Activated naive CD8-positive, alpha-beta T cell treated with anti-CD3 and anti-CD28 coated beads, Interleukin-2, amount 50 U/mL, for 24 hours (primary cell): Measurements from ENCODE around the gene SEC16B.

Experiments
- ATAC-seq: fragments of 150-1000 bp; cut with Tn5 transposase; one replicate; pipeline ENCODE4 v1.10.0; 2021
- DNase-seq: peaks from one replicate; pipeline ENCODE4 v3.0.0; 2021
- H3K27ac Mint-ChIP-seq: one replicate; pipeline ENCODE4 v1.8.0; 2021; ENCODE audit warnings: mild to moderate bottlenecking, mixed read lengths
- H3K27me3 Mint-ChIP-seq: one replicate; pipeline ENCODE4 v1.8.0; 2021; ENCODE audit warnings: mixed read lengths
- H3K36me3 Mint-ChIP-seq: one replicate; pipeline ENCODE4 v1.8.0; 2021; ENCODE audit warnings: low read depth, mixed read lengths
- H3K4me1 Mint-ChIP-seq: one replicate; pipeline ENCODE4 v1.8.0; 2021; ENCODE audit warnings: mixed read lengths
- H3K4me3 Mint-ChIP-seq: one replicate; pipeline ENCODE4 v1.8.0; 2021; ENCODE audit warnings: mild to moderate bottlenecking, moderate library complexity, mixed read lengths
- H3K9me3 Mint-ChIP-seq: one replicate; pipeline ENCODE4 v1.8.0; 2021; ENCODE audit warnings: mixed read lengths

The SEC16B gene

GRCh38 chr1:177964336-177964735 is 5.5 kb downstream of the SEC16B start:
- H3K4me1 Mint-ChIP-seq, result no peaks in the 10 kb centered on the region
- no peaks in the 10 kb centered on the region for H3K36me3 Mint-ChIP-seq
- ATAC-seq (no peak), DNase-seq (no peak)
- no peaks in the 10 kb centered on the region for H3K27me3 Mint-ChIP-seq
- no peaks in the 10 kb centered on the region for H3K9me3 Mint-ChIP-seq
- H3K4me3 Mint-ChIP-seq, result no peak overlapping the region
- no peak overlapping the region for H3K27ac Mint-ChIP-seq

DNA sequence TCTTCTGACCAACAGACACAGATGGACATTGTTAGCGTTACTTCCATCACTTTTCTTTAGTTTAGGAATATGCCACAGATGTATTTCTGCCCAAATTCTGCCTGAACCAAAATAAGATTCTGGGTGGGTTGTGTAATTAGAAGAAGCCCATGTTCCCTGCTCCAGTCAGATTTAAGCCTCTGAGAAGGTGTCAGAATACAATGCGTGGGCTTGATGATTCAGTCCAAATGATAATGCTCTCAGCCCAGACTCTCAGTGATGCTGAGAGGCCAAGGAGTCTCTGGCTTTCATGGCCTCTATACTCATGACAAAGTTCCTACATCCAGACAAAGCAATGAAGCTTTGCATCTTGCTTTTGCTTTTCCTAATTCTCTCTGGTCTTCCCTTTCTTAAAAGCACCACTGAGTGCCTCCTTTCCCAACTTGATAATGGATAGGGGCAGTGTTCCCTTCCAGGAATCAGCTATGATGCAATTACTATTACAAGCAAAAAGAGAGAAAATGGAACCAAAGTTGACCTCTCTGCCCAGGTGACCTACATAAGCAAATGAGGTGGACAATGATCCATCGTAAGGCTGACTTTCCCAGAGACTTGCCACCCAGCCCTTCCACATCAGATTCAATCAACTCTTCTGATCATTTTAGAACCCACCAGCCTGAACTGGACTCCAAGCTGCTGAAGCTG is 8.8 kb downstream of the SEC16B start:
- Mint-ChIP-seq H3K36me3 (no peaks in the 10 kb centered on the region), H3K4me3 (no peak overlapping the region), H3K27ac (no peak overlapping the region), H3K27me3 (no peaks in the 10 kb centered on the region), H3K9me3 (no peaks in the 10 kb centered on the region), H3K4me1 (no peaks in the 10 kb centered on the region)
- DNase-seq, result no peak
- ATAC-seq, result no peak

DNA sequence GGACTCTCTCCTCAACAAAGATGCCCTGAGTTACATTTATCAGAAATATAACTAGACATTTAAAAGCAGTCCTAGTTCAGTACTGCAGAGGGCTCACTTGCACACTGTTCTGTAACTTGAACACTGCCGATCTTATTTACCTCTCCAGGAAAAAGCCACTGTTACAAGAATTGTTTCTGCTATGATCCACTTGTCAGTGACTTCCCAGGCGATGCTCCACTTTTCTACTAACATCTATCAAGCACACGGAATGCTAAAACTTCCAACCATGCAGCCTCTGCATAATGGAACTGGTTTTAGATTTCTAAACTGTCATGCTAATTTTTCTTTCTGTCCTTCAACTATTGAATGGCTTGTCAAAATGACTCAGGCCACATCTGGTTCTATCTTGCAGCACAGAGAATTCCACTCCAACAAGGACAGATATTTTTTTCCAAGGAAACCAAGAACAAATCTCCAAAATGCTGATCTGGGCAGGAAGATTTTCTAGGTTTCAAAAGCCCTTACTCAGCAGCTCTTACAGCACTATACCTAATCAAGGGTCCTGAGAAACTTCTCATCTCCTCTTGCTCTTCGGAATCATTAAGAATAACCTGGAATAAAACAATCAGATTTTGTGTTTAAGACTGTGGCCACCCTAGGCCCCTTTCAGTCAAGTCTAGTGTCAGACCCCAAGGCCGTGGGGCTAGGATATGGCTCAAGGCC is 9.9 kb downstream of the SEC16B start:
- Mint-ChIP-seq H3K27me3 (no peaks in the 10 kb centered on the region), H3K4me3 (no peak overlapping the region), H3K9me3 (no peaks in the 10 kb centered on the region), H3K36me3 (no peaks in the 10 kb centered on the region), H3K4me1 (no peaks in the 10 kb centered on the region), H3K27ac (no peak overlapping the region)
- ATAC-seq (no peak), DNase-seq (no peak)

GRCh38 chr1:177958092-177958491 is 11.8 kb downstream of the SEC16B start:
- H3K9me3 Mint-ChIP-seq, result no peaks in the 10 kb centered on the region
- H3K36me3 Mint-ChIP-seq, result no peaks in the 10 kb centered on the region
- ATAC-seq, result no peak
- H3K4me3 Mint-ChIP-seq, result no peak overlapping the region
- no peak overlapping the region for H3K27ac Mint-ChIP-seq
- H3K27me3 Mint-ChIP-seq, result no peaks in the 10 kb centered on the region
- DNase-seq, result no peak
- no peaks in the 10 kb centered on the region for H3K4me1 Mint-ChIP-seq

GRCh38 chr1:177954076-177954475 is 15.8 kb downstream of the SEC16B start:
- H3K9me3 Mint-ChIP-seq, result no peaks in the 10 kb centered on the region
- peaks cover 1% of the 10 kb centered on the region for H3K27me3 Mint-ChIP-seq
- no peaks in the 10 kb centered on the region for H3K4me1 Mint-ChIP-seq
- no peak overlapping the region for H3K4me3 Mint-ChIP-seq
- no peak overlapping the region for H3K27ac Mint-ChIP-seq
- DNase-seq (no peak), ATAC-seq (no peak)
- H3K36me3 Mint-ChIP-seq, result no peaks in the 10 kb centered on the region

GRCh38 chr1:177953549-177953948 is 16.3 kb downstream of the SEC16B start:
- Mint-ChIP-seq H3K4me1 (no peaks in the 10 kb centered on the region), H3K27ac (no peak overlapping the region), H3K4me3 (no peak overlapping the region), H3K9me3 (no peaks in the 10 kb centered on the region), H3K27me3 (peaks cover 1% of the 10 kb centered on the region), H3K36me3 (no peaks in the 10 kb centered on the region)
- DNase-seq, result no peak
- no peak for ATAC-seq

DNA sequence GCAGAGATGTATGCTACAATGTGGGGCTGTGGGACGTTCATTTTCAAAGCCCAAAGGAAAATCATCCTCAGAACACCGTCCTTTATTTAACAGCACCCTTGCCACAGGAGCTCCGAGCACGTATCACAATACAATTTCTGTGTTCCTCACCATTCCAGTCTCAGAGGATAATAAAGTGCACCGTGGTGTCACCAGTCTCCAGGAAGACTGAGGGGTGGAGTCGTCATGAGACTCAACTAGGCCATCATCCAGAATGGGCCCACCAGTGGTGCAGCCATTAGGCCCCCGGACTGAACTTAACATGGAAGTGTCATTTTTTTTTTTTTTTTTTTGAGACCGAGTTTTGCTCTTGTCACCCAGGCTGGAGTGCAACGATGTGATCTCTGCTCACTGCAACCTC is 17.2 kb downstream of the SEC16B start:
- H3K27ac Mint-ChIP-seq, result no peak overlapping the region
- DNase-seq (no peak), ATAC-seq (no peak)
- H3K27me3 Mint-ChIP-seq, result peaks cover 3% of the 10 kb centered on the region
- H3K9me3 Mint-ChIP-seq, result no peaks in the 10 kb centered on the region
- H3K4me1 Mint-ChIP-seq, result no peaks in the 10 kb centered on the region
- no peaks in the 10 kb centered on the region for H3K36me3 Mint-ChIP-seq
- H3K4me3 Mint-ChIP-seq, result no peak overlapping the region

DNA sequence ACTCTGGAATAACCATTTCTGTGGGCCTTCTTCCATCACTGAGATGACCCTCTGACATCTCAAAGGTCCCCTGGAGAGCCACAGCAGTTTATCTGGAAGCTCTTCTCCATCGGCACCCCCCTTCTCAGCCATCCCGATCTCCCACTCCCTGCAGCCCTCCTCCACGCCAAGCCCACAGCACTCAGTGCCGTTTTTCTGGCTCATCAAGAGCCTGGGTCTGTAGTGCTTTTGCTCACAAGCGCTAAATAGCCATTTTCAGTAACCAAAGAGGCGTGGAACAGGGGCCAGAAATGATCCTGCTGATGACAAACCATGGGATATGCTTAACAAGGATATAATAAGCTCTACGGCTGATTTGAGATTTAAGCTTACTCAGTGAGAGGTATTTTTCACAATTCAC is 17.6 kb downstream of the SEC16B start:
- H3K36me3 Mint-ChIP-seq, result no peaks in the 10 kb centered on the region

DNA sequence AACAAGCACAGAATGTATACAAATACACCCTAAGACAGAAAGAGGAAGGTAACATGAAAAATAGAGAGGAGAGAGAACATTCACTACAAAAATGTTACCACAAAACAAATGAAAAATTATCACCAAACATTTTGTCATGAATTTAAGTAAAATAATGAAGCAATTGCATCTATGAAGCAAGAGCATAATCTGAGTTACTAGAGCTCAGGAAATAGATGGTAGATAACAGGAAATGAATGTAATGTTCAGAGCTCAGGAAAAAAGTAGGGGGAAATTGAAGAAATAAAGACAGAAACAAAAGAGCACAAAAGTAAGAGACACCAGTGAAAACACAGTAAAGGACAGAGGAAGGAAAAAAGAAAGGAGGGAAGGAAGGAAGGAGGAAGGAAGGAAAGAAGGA is 19.4 kb downstream of the SEC16B start:
- ATAC-seq, result no peak

More for the DNA sequence above, 17.6 kb downstream of the SEC16B start:
- no peaks in the 10 kb centered on the region for H3K9me3 Mint-ChIP-seq
- ATAC-seq, result no peak
- peaks cover 3% of the 10 kb centered on the region for H3K27me3 Mint-ChIP-seq
- no peak overlapping the region for H3K4me3 Mint-ChIP-seq
- no peak overlapping the region for H3K27ac Mint-ChIP-seq
- H3K4me1 Mint-ChIP-seq, result no peaks in the 10 kb centered on the region
- no peak for DNase-seq

GRCh38 chr1:177948336-177948972 is 21.4 kb downstream of the SEC16B start:
- DNase-seq (peak; percentile 14), ATAC-seq (no peak)
- Mint-ChIP-seq H3K27ac (no peak overlapping the region), H3K27me3 (peaks cover 3% of the 10 kb centered on the region), H3K9me3 (no peaks in the 10 kb centered on the region), H3K4me1 (no peaks in the 10 kb centered on the region), H3K36me3 (no peaks in the 10 kb centered on the region), H3K4me3 (no peak overlapping the region)

More for the DNA sequence above, 19.4 kb downstream of the SEC16B start:
- no peak overlapping the region for H3K4me3 Mint-ChIP-seq
- no peak overlapping the region for H3K27ac Mint-ChIP-seq
- H3K36me3 Mint-ChIP-seq, result no peaks in the 10 kb centered on the region
- peaks cover 3% of the 10 kb centered on the region for H3K27me3 Mint-ChIP-seq
- DNase-seq, result no peak
- H3K4me1 Mint-ChIP-seq, result no peaks in the 10 kb centered on the region
- H3K9me3 Mint-ChIP-seq, result no peaks in the 10 kb centered on the region

- H3K9me3 Mint-ChIP-seq, result no peaks in the 10 kb centered on the region
- H3K27me3 Mint-ChIP-seq, result peaks cover 3% of the 10 kb centered on the region
- no peak overlapping the region for H3K4me3 Mint-ChIP-seq
- no peaks in the 10 kb centered on the region for H3K4me1 Mint-ChIP-seq
- DNase-seq (no peak), ATAC-seq (no peak)
- H3K27ac Mint-ChIP-seq, result no peak overlapping the region
- H3K36me3 Mint-ChIP-seq, result no peaks in the 10 kb centered on the region
These were observed 22.2 kb downstream of the SEC16B start for GRCh38 chr1:177947623-177948022.

DNA sequence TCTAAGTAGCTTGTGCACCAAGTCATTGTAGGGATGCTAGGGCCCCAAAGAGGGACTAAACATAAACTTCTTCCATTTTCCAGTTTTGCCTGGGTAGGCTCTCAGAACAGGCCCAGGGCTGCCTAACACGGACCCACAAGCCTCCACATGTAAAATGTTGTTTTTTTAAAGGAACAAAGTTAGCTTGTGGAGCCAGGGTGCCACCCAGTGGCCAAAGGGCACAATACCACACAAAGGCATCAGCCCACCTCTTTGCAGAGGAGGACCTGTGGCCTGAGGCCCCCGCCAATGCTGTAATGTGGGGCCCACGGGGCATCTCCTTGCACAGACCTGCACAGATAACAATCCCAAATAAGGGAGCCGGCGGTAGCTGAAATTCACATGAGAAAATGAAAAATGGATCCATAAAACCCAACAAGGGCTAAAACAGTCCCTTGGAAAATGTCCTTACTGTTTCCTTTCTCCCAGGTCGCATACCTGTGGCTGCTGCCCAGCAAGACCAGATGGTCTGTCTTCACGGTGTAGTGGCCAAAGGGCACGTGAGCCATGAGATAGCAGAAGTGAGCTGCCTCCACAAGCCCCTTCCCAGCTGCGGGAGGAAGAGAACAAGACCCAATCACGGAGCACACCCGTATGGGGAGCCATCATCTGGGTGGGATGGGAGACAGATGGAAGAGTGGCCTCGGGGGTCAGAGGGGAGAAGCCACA is 23.8 kb downstream of the SEC16B start:
- Mint-ChIP-seq H3K9me3 (no peaks in the 10 kb centered on the region), H3K36me3 (no peaks in the 10 kb centered on the region), H3K27me3 (peaks cover 3% of the 10 kb centered on the region), H3K4me3 (no peak overlapping the region), H3K4me1 (no peaks in the 10 kb centered on the region), H3K27ac (no peak overlapping the region)
- DNase-seq (peak; percentile 34), ATAC-seq (peak; percentile 41)

GRCh38 chr1:177944016-177944949 is 25.6 kb downstream of the SEC16B start:
- H3K27ac Mint-ChIP-seq, result no peak overlapping the region
- H3K27me3 Mint-ChIP-seq, result peaks cover 2% of the 10 kb centered on the region
- H3K4me1 Mint-ChIP-seq, result no peaks in the 10 kb centered on the region
- DNase-seq (no peak), ATAC-seq (no peak)
- H3K9me3 Mint-ChIP-seq, result no peaks in the 10 kb centered on the region
- no peak overlapping the region for H3K4me3 Mint-ChIP-seq
- H3K36me3 Mint-ChIP-seq, result no peaks in the 10 kb centered on the region

- DNase-seq, result no peak
- Mint-ChIP-seq H3K9me3 (no peaks in the 10 kb centered on the region), H3K4me3 (no peak overlapping the region), H3K36me3 (no peaks in the 10 kb centered on the region), H3K27ac (no peak overlapping the region), H3K27me3 (no peaks in the 10 kb centered on the region), H3K4me1 (no peaks in the 10 kb centered on the region)
- no peak for ATAC-seq
These were observed 27.9 kb downstream of the SEC16B start for GRCh38 chr1:177941976-177942375.
